ENCODE results near the gene CEACAM21.

The CEACAM21 gene

GRCh38 chr19:41620171-41620570 is 44.2 kb downstream of the CEACAM21 start:
- DNase-seq (ENCODE audit: low spot score), result no peak

GRCh38 chr19:41621226-41621625 is 45.3 kb downstream of the CEACAM21 start:
- no peak for DNase-seq (ENCODE audit: low spot score)

GRCh38 chr19:41621654-41622053 is 45.7 kb downstream of the CEACAM21 start:
- DNase-seq (ENCODE audit: low spot score), result no peak

GRCh38 chr19:41623360-41623759 is 47.4 kb downstream of the CEACAM21 start:
- DNase-seq (ENCODE audit: low spot score), result no peak

GRCh38 chr19:41624515-41624914 is 48.5 kb downstream of the CEACAM21 start:
- no peak for DNase-seq (ENCODE audit: low spot score)

- no peak for DNase-seq (ENCODE audit: low spot score)
These were observed 49.0 kb downstream of the CEACAM21 start for GRCh38 chr19:41624937-41625336.

- no peak for DNase-seq (ENCODE audit: low spot score)
These were observed 50.3 kb downstream of the CEACAM21 start for GRCh38 chr19:41626278-41626677.

GRCh38 chr19:41626877-41627276 is 50.9 kb downstream of the CEACAM21 start, which contains the start of gene CEACAM4:
Gene CEACAM4 (minus strand): TSS chr19:41627074. CDS start chr19:41626963, 111 bp downstream.
- no peak for DNase-seq (ENCODE audit: low spot score)

GRCh38 chr19:41627966-41628675 is 52.2 kb downstream of the CEACAM21 start:
- no peak for DNase-seq (ENCODE audit: low spot score)

Data from COLO829 (cell line).